ENCODE results near the gene ZNF124. TPM values are rescaled to one million over a fixed set of nuclear protein-coding genes. Genes with fewer than 3 reads are reported as not detected.

Gene ZNF124
- polyA plus RNA-seq, 1 donor from 2014 or later, result 23.6 TPM

- Histone ChIP-seq H3K27me3 (ENCODE audit: insufficient read depth, low read depth, low read length) (no peaks in the 10 kb centered on the region), H3K9ac (ENCODE audit: low read length) (no peak overlapping the region), H3K27ac (ENCODE audit: low read length) (no peak overlapping the region), H3K4me3 (ENCODE audit: low read length) (no peak overlapping the region), H4K20me1 (ENCODE audit: insufficient read depth) (no peaks in the 10 kb centered on the region), H3K9me2 (ENCODE audit: insufficient read depth, low read length) (no peaks in the 10 kb centered on the region), H3K4me2 (ENCODE audit: low read length) (no peak overlapping the region), H3K9me3 (ENCODE audit: low read length) (no peaks in the 10 kb centered on the region), H3K79me2 (replicated peaks; ENCODE audit: insufficient read depth, low read length) (no peaks in the 10 kb centered on the region), H3F3A (ENCODE audit: insufficient read depth, low read length, poor library complexity, severe bottlenecking) (no peaks in the 10 kb centered on the region), H2AFZ (ENCODE audit: low read depth, low read length) (no peak overlapping the region), H3K36me3 (ENCODE audit: insufficient read depth, low read length) (no peaks in the 10 kb centered on the region)
- TF ChIP-seq EZH2 (IDR thresholded peaks at IDR 0.05; ENCODE audit: borderline replicate concordance, insufficient read depth, low read length, poor library complexity, severe bottlenecking) (no peak), MXI1 (conservative IDR thresholded peaks at IDR 0.05; ENCODE audit: poor library complexity, severe bottlenecking) (no peak), RAD21 (conservative IDR thresholded peaks at IDR 0.05) (no peak), POLR2AphosphoS5 (IDR thresholded peaks at IDR 0.05) (no peak), REST (IDR thresholded peaks at IDR 0.05; ENCODE audit: borderline replicate concordance) (no peak), CTCF (IDR thresholded peaks at IDR 0.05; ENCODE audit: poor library complexity, severe bottlenecking) (no peak), EP300 (conservative IDR thresholded peaks at IDR 0.05; ENCODE audit: poor library complexity, severe bottlenecking) (no peak), TAF1 (IDR thresholded peaks at IDR 0.05; ENCODE audit: low read depth) (no peak), SMC3 (conservative IDR thresholded peaks at IDR 0.05; ENCODE audit: poor library complexity) (no peak)
These were observed 52.0 kb downstream of the ZNF124 start for GRCh38 chr1:247119600-247120407.

GRCh38 chr1:247118946-247119446 lies 52.8 kb downstream of the ZNF124 start:
- H3F3A ChIP-seq (ENCODE audit: insufficient read depth, low read length, poor library complexity, severe bottlenecking), result no peaks in the 10 kb centered on the region
- no peak overlapping the region for H2AFZ ChIP-seq (ENCODE audit: low read depth, low read length)
- no peaks in the 10 kb centered on the region for H3K79me2 ChIP-seq (replicated peaks; ENCODE audit: insufficient read depth, low read length)
- no peak for TF ChIP-seq POLR2AphosphoS5 (IDR thresholded peaks at IDR 0.05)
- TF ChIP-seq SMC3 (conservative IDR thresholded peaks at IDR 0.05; ENCODE audit: poor library complexity), result no peak
- no peak for TF ChIP-seq CTCF (IDR thresholded peaks at IDR 0.05; ENCODE audit: poor library complexity, severe bottlenecking)
- TF ChIP-seq RAD21 (conservative IDR thresholded peaks at IDR 0.05), result no peak
- TF ChIP-seq MXI1 (conservative IDR thresholded peaks at IDR 0.05; ENCODE audit: poor library complexity, severe bottlenecking), result no peak
- TF ChIP-seq EP300 (conservative IDR thresholded peaks at IDR 0.05; ENCODE audit: poor library complexity, severe bottlenecking), result no peak
- TF ChIP-seq EZH2 (IDR thresholded peaks at IDR 0.05; ENCODE audit: borderline replicate concordance, insufficient read depth, low read length, poor library complexity, severe bottlenecking), result no peak
- no peak for TF ChIP-seq REST (IDR thresholded peaks at IDR 0.05; ENCODE audit: borderline replicate concordance)
- no peak for TF ChIP-seq TAF1 (IDR thresholded peaks at IDR 0.05; ENCODE audit: low read depth)
- no peak overlapping the region for H3K4me2 ChIP-seq (ENCODE audit: low read length)
- no peaks in the 10 kb centered on the region for H3K27me3 ChIP-seq (ENCODE audit: insufficient read depth, low read depth, low read length)
- no peaks in the 10 kb centered on the region for H3K9me3 ChIP-seq (ENCODE audit: low read length)
- no peaks in the 10 kb centered on the region for H3K36me3 ChIP-seq (ENCODE audit: insufficient read depth, low read length)
- no peaks in the 10 kb centered on the region for H4K20me1 ChIP-seq (ENCODE audit: insufficient read depth)
- H3K9me2 ChIP-seq (ENCODE audit: insufficient read depth, low read length), result no peaks in the 10 kb centered on the region
- no peak overlapping the region for H3K9ac ChIP-seq (ENCODE audit: low read length)
- no peak overlapping the region for H3K4me3 ChIP-seq (ENCODE audit: low read length)
- H3K27ac ChIP-seq (ENCODE audit: low read length), result no peak overlapping the region

Data from neural cell (in vitro differentiated cells).